GM08714 (cell line): ENCODE measurements around the gene ACOT13.

ENCODE experiments used
- H3K4me3 ChIP-seq: fragments of 200-500 bp; sonication (Bioruptor generic); 2 replicates; pipeline ENCODE4 v1.5.1; 2014; ENCODE audit warnings: mild to moderate bottlenecking, low read length, inconsistent platforms
- ZNF274 ChIP-seq: IDR thresholded peaks from 2 replicates; pipeline ENCODE4 v1.6.1; 2012; ENCODE audit warnings: mild to moderate bottlenecking, low read depth, low read length

The ACOT13 gene

DNA sequence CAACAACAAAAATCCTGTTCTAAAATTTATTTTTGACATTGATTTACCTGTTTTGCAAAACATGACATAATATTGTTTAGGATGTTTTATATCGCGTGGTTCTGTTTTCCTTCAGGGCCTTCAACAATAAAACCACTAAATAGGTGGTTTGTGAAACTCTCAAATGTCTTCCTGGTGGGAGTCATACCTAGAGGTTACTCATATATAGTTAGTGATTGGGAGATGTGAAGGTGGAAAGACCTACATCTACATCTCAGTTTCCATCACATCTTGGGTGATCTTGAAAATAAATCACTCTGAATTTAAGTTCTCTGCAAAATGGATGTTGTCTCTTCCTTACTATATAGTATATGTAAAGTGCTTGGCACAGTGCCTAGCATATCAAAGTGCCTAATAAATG is 29.2 kb downstream of the ACOT13 start:
- no peak for TF ChIP-seq ZNF274
- H3K4me3 ChIP-seq = no peak overlapping the region

DNA sequence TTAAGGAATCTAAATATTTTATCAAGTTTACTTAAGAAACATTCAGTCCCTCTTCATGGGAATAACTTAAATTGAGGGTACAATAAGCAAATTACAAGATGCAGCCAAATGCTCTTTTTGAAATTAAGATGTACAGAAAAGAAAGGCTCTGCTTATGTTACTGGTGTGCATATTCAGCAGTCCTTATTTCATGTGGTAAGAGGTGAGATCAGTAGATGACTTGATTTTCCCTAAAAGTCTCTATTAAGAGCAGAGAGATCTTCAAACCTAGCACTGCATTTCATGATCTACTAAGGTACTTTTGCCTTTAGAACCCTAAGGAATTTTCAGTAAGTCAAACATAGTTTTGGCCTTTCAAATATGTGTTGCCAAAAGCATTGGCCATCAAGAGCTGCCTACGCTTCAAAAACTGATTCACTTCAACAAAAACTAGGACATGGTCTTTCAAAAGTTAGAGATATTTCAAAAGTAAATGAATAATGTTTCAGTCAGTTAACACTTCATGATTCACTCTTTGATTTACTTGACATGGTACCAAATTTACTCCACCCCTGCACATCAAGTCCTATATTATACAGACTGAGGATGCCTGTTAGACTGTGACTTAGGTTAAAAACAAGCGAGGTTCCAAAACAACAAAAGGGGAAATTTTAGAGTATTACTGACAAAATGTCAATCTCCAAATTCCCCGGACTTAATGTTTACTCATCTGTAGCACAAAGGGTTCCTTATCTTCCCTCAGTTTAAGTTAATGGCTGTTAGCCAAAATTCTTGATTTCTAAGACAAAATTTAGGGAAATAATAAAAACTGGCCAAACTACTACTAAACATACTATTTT is 32.9 kb downstream of the ACOT13 start:
- TF ChIP-seq ZNF274 = no peak

DNA sequence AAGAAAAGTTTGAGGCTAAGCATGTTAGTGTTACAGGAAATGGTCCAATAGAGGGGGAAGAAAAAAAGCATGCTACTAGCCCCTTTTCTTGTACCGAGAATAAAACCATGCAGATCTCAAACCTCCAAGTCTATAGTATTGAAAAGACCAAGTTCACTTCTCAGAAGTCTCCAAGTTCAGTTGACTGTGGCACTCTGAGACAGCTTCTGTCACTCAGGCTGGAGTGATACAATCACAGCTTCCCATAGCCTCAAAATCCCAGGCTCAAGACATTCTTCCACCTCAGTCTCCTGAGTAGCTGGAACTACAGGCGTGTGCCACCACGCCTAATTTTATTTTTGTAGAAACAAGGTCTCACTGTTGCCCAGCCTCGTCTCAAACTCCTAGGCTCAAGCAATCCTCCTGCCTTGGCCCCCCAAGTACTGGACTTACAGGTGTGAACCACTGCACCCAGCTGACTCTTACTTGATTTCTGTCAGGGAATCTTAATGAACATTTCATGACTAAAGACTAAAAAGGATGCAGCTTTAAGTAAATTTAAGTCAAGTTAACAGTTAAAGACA is 35.9 kb downstream of the ACOT13 start:
- H3K4me3 ChIP-seq = no peak overlapping the region
- no peak for TF ChIP-seq ZNF274

More for the DNA sequence above, 32.9 kb downstream of the ACOT13 start:
- H3K4me3 ChIP-seq = no peak overlapping the region

DNA sequence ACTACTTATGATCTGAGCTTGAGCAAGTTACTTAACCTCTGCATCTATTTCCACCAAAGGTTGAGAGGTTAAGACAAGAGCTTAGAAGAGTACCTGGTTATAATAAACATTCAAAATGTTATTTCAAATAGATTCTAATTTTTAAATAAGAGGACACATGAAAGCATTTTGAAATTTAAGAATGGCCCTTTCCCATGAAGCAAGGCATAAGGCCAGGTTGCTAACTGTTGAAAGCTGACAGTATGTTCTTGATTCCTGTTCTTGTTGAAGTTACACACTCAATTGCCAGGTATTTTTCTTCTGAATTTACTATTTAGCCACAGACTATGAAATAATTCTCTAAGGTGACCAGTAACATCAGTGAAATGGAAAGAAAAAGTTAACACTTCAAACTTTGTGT is 37.6 kb downstream of the ACOT13 start:
- TF ChIP-seq ZNF274 = no peak
- H3K4me3 ChIP-seq = no peak overlapping the region

DNA sequence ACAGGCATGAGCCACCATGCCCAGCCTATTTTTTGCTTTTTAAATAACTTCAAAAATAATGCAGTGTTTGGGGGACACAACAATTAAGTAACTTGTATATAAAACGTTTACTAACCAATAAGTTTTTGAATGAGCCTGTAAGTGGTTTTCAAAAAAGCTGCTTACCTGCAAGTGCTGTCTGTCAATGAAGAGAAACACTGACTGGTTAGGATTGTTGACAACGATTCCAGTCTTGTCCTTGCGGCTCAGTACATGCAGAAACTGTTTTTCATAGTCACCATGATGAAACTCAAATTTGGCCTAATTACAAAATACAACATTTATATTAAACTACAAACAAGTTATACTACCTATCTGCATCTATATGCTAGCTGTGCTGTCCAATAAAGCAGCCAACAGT is 41.7 kb downstream of the ACOT13 start:
- TF ChIP-seq ZNF274 = no peak
- H3K4me3 ChIP-seq = no peak overlapping the region

DNA sequence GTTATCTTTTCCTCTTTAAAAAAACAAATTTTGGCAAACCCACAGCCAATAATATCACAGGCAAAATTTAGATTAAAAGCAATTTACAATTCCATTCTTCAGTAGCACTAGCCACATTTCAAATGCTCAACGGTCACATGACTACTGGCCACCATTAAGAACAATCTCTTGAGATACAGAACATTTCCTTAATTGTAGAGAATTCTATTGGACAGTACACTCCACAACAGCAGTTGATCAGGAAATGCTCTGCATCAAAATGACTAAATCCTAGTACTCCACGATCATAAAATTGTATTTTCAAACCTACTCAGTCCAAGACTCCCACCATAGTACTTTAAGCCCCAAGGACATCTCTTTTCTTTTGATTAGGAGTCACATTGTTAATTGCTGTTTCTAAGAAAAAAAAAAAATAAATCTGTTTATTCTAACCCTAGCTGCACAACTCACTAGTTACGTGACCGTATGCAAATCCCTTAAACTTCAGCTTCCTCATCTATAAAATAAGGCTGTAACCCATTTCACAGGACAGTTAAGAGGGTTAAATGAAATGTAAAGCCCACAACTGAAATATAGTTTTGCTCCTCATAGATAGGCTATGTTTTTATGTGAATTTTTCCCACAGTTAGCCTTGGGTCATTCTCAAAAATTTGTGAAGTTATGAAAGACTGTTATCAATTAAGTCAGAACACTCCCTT is 42.3 kb downstream of the ACOT13 start:
- TF ChIP-seq ZNF274 = no peak
- no peak overlapping the region for H3K4me3 ChIP-seq

DNA sequence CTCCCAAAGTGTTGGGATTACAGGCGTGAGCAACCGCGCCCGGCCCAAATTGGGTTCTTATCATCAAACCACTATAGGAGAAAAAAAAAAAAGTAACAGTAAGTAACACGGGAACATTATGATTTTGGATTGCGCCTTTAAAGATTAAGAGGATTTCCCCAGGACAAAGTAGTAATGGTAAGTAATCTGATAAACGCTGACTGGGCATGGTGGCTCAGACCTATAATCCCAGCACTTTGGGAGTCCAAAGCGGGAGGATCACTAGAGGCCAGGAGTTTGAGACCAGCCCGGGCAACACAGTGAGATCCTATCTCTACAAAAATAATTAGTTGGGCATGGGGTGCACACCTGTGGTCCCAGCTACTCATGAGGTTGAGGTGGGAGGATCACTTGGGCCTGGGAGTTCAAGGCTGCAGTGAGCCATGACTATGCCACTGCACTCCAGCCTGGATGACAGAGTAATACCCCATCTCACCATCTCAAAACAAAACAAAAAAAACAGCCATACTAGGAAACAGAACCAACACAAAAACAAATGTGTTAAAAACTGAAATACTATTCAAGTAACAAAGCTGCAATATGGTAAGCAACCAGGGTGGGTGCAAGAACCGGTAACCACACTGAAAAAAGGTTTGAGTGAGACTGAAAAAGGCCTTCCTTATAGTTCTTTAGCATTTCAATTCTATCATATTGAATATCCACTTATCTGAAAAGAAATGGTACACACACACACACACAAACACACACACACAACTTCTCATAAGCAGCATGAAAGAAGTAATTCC is 43.8 kb downstream of the ACOT13 start:
- no peak overlapping the region for H3K4me3 ChIP-seq
- no peak for TF ChIP-seq ZNF274

DNA sequence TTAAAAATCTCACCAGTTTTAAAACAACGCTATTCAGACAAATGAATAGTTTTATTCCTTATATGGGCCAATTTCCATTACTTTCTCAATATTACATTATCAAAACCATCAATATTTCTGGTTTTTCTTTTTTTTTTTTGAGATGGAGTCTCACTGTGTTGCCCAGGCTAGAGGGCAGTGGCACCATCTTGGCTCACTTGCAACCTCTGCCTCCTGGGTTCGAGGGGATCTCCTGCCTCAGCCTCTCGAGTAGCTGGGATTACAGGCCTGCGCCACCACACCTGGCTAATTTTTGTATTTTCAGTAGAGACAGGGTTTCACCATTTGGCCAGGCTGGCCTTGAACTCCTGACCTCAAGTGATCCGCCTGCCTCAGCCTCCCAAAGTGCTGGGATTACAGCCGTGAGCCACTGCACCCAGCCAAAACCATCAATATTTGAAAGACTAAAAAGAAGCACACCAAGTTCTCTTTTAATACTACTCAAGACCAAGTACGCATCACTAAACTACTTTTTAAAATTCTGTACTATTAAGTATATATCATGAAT is 49.8 kb downstream of the ACOT13 start:
- H3K4me3 ChIP-seq = peak overlapping the region; percentile 21

DNA sequence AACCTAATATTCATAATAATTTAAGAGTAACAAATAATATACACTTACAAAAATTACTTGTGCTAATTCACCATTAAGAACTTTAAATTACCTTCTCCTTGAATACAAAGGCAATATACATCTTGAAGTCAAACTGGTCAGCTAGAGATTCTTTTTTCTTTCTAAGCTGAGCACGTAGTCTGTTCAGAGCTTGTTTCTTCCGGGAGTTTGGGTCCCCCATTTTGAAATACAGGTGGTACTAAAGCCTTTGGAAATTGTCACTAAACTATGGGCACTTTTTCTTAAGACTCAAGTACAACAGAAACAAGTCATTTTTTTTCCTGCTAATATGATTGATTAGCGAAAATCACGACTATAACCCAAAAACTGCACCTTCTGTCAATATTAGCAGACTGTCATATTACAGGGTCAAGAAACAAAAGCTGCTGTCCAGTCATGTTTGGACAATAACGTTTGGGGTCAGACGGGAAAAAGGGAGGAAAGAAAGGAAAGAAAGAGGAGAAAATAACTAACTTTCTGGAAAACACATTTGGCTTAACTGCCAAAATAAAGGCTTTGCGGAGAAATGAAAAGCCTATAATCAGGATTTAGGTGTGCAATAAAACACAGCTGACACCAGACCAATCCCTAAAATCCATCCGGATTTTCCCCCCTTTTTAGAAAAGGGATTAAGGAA is 51.7 kb downstream of the ACOT13 start:
- no peak for TF ChIP-seq ZNF274
- H3K4me3 ChIP-seq = peak overlapping the region; percentile 99

DNA sequence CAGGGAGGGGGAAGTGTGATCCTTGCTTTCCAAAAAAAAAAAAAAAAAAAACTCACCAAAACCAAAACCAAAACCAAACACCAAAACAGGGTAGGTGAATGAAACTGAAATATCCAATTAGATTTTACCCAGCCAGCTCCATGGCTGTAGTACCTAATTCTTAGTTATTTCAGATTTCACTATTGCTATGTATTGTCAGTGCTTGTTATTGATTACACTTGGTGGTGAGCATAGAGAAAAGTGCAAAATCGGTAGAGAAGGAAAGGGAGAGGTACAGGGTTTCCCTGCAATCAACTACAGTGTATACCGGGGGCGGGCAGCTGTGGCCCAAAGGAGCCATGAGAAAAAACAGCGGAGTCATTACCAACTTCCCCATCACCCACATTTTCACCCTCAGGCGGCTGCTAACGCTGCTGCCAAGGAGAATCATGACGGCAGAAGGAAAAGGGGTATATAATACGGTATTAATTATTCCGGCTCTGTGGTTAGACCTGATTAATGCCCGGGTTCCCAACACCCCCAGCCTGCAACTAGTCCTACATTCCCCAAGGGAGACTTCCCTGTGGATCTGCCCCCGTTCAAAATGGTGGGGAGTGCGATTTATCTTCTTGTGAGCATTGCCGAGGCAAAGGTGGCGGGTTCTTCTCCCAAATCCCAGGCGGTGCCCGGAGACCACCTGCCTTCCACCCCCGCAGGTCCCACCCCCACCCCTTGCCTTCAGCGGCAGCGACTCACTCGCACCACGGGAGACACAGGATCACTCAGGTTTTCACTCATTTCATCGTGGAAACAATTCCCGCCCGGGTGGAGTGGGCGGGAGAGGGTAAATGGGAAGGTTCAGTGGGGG is 52.5 kb downstream of the ACOT13 start, which contains the start of gene C6orf62:
Gene C6orf62, minus strand, starts transcription at position 30 of the 847 bp plus-strand sequence. CDS start 486 bp downstream, outside the sequence.
- H3K4me3 ChIP-seq = peak within 1 kb of the TSS; percentile 99
- TF ChIP-seq ZNF274 = no peak

DNA sequence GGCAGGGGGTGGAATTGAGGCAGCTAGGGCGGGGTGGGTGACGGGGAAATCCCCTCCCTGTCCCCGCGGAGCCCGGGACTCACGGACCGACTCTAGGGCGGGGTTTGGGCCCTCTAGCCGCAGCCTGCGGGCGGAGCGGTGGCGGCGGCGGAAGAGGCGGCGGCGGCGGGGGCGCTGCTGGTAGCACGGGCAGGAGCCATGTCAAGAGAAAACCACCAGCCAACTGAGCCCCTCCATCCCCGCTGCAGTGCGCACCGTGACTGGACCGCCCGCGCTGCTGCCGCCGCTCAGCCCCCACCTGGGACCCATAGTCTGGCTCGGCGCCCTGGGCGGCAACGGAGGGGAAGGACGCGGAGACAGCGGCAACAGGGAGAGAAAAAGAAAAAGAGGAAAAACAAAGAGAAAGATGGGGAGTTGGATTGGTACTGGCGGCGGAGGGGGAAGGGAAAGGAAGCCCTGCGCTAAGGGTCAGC is 53.3 kb downstream of the ACOT13 start:
- H3K4me3 ChIP-seq = peak overlapping the region; percentile 99
- TF ChIP-seq ZNF274 = no peak
